ENCODE measurements around the gene PTGER1. TPM values are rescaled to one million over a fixed set of nuclear protein-coding genes. Genes with fewer than 3 reads are reported as not detected.

The PTGER1 gene
- total RNA-seq, 1 experiment from 2014 or later, result 0.63 TPM

GRCh38 chr19:14472202-14472938 lies 2.8 kb downstream of the PTGER1 start:
- peak overlapping the region; percentile 59 for H3K18ac ChIP-seq (ENCODE audit: insufficient read length, low read depth, low read length)
- H3K4me1 ChIP-seq (ENCODE audit: insufficient read depth, low read length), result no peaks in the 10 kb centered on the region; the same call in 1 of the 2 replicates
- no peak overlapping the region for H3T11ph ChIP-seq (ENCODE audit: low read length)
- peak overlapping the region; percentile 79; the same call in 1 of the 2 replicates for H3K14ac ChIP-seq (ENCODE audit: insufficient read depth, low read length)
- Mint-ChIP-seq H3K4me1 (peaks cover 20 to 36% of the 10 kb centered on the region in 2 experiments), H3K4me3 (peak overlapping the region; percentile 57 to 73), H3K9me3 (no peaks in the 10 kb centered on the region; a peak in 1 of 5 replicates), H3K27me3 (ENCODE audit: low read depth) (peaks cover 2% of the 10 kb centered on the region; the same call in 1 of the 2 replicates), H3K27ac (no peak overlapping the region), H3K36me3 (ENCODE audit: insufficient read depth in 1 of 3, low read depth in 3 of 3) (peaks cover 4 to 33% (median 24%) of the 10 kb centered on the region in 3 experiments; a peak in 6 of 7 replicates)
- peak overlapping the region; percentile 46 for H3K4me2 ChIP-seq (ENCODE audit: insufficient read depth, insufficient read length, low read length)
- H2AFZ ChIP-seq (ENCODE audit: low read length), result no peak overlapping the region
- no peak overlapping the region for H3K9ac ChIP-seq (ENCODE audit: extremely low read depth, insufficient read length, low read length)
- no CpG with 5 or more reads among the region's 66 CpGs for WGBS (ENCODE audit: extremely low coverage, insufficient read length, low lambda C conversion rate)
- peak; percentile 86 for DNase-seq
- no peak overlapping the region for H2BK120ac ChIP-seq (ENCODE audit: low read depth, low read length, poor library complexity, severe bottlenecking)
- H3K23me2 ChIP-seq (ENCODE audit: insufficient read length, low read depth, low read length, poor library complexity, severe bottlenecking), result peaks cover 7% of the 10 kb centered on the region
- H4K5ac ChIP-seq (ENCODE audit: insufficient read length, low read depth, low read length), result no peak overlapping the region
- no peak overlapping the region for H3K56ac ChIP-seq (ENCODE audit: insufficient read length, low read depth, low read length)
- no peaks in the 10 kb centered on the region for H3K27me3 ChIP-seq (ENCODE audit: insufficient read depth, low read length)
- H4K8ac ChIP-seq (replicated peaks; ENCODE audit: insufficient read length, low read depth, low read length), result no peak overlapping the region
- H2BK12ac ChIP-seq (ENCODE audit: insufficient read length, low read depth, low read length), result no peak overlapping the region
- H3K23ac ChIP-seq (ENCODE audit: insufficient read length, low read depth, low read length), result no peak overlapping the region
- no peak overlapping the region for H2BK20ac ChIP-seq (ENCODE audit: low read depth, low read length, poor library complexity, severe bottlenecking)
- H3K9me3 ChIP-seq (ENCODE audit: control insufficient read depth, low read depth, low read length), result no peaks in the 10 kb centered on the region
- H4K91ac ChIP-seq (ENCODE audit: insufficient read length, low read depth, low read length), result no peak overlapping the region
- H2AK5ac ChIP-seq (ENCODE audit: insufficient read length, low read length), result no peak overlapping the region
- peak; percentile 98 for TF ChIP-seq CTCF (conservative IDR thresholded peaks at IDR 0.05)
- no peak overlapping the region for H3K4ac ChIP-seq (ENCODE audit: low read depth, low read length)
- no peaks in the 10 kb centered on the region for H4K20me1 ChIP-seq (ENCODE audit: control insufficient read depth, insufficient read depth, insufficient read length)
- no peaks in the 10 kb centered on the region for H3K79me1 ChIP-seq (ENCODE audit: insufficient read depth, low read depth, low read length, poor library complexity, severe bottlenecking)
- no peaks in the 10 kb centered on the region for H3K79me2 ChIP-seq (ENCODE audit: insufficient read depth, low read length)
- H3K27ac ChIP-seq (ENCODE audit: insufficient read length, low read depth, low read length), result no peak overlapping the region
- no peak overlapping the region for H2BK5ac ChIP-seq (ENCODE audit: insufficient read length, low read length)
- H2BK15ac ChIP-seq (ENCODE audit: low read depth, low read length), result no peak overlapping the region
